Head of caudate nucleus (tissue), 42 donors: Measurements from ENCODE around the gene KRTAP10-6.
"Not testable (repeated sequence)": the region's sequence is repeated elsewhere in the genome, so short reads cannot be mapped to it uniquely, and the experiment has no call there.

ENCODE experiments used
- DNase-seq, 42 donors: peaks; one replicate each; pipeline versions ENCODE4 v3.0.0 to v3.0.0-alpha.2; 2020 to 2021; ENCODE audit warnings: mixed read lengths in 7 of 42
- intact Hi-C: fragments of 100-400 bp; cut with DNase I; formaldehyde crosslinking; loops from one replicate; pipeline ENCODE4 v1.15.0; 2022

Gene KRTAP10-6

GRCh38 chr21:44583089-44583799, 9.1 kb downstream of the KRTAP10-6 start:
- intact Hi-C loops, result no loop called here
- no peak for DNase-seq

DNA sequence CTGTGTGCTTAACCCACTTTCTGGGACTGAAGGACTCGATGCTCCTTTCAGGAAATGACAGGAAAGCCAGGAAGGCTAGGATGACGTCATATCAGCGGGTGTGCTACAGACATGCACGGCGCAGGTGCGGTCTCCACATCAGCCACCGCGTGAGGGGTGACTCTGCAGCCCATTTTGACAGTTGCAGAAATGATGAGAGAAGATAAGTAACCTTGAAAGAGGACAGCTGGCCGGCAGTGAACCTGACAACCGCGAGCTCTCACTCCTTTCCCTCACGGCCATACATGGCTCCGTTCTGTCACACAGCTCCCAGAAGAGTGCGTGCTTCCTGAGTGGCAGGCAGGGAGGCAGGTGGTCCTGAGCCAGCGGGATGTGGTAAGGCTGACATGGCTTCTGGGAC, 10.2 kb downstream of the KRTAP10-6 start:
- no peak for DNase-seq
- intact Hi-C loops, result no loop called here

- intact Hi-C loops, result no loop called here
- DNase-seq, result no peak
These were observed 11.1 kb downstream of the KRTAP10-6 start for GRCh38 chr21:44581158-44581557.

- DNase-seq, result peak in 9 of 42 donors; percentile 16 to 62 (median 40)
- intact Hi-C loops, result not testable (repeated sequence)
These were observed 12.0 kb downstream of the KRTAP10-6 start, which contains the start of gene KRTAP10-5 for GRCh38 chr21:44580231-44580821. Gene KRTAP10-5, minus strand, starts transcription at chr21:44580604. Its CDS starts 26 bp downstream, at chr21:44580578.

DNA sequence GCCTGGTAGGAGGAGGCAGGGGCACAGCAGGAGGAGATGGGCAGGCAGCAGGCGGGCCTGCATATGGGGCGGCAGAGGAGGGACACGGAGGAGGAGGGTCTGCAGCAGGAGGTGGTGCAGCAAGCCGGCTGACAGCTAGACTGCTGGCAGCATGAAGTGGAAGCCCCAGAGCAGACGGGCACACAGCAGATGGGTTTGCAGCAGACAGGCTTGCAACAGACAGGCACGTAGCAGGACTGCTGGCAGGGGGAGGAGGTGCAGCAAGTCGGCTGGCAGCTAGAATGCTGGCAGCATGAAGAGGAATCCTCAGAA, 12.5 kb downstream of the KRTAP10-6 start:
- peak in 3 of 42 donors; percentile 16 to 31 (median 23) for DNase-seq
- intact Hi-C loops, result no loop called here

DNA sequence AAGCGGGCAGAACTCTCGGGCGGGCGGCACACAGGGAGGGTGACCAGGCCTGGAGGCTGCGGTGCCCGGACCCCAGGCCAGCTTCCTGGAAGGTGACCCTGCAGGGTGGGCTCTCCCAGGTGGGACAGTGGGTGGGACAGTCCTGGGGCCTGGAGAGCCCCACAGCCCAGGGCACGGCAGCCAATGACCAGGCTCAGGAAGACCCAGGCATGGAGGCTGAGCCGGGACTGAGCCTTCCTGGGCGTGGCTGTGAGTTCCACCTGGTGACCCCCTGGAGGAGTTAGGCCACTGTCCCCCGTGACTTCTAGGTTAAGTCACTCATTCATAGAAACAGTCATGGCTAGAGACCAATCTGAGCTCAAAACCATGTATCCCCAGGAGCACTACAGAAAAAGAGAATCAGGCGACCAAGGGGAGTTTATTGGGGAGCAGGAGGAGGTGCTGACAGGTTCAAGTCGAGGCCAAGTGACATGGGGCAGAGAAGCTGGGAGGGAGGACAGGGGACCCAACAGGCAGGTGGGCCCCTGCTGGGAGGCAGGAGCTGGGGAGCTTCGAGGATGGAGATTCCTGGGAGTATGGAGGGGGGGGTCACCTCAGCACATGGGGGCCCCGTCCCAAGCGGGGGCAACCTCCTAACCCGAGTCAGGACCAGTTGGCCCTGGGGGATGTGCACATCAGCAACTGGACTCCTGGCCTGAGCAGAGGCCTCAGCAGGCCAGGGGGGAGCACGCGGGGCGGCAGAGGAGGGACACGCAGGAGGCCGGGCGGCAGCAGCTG, 13.1 kb downstream of the KRTAP10-6 start:
- DNase-seq, result peak in 2 of 42 donors; percentile 28 to 30
- intact Hi-C loops, result no loop called here

GRCh38 chr21:44578371-44579055, 13.8 kb downstream of the KRTAP10-6 start:
- intact Hi-C loops, result no loop called here

GRCh38 chr21:44576025-44576420, 16.3 kb downstream of the KRTAP10-6 start:
- intact Hi-C loops, result no loop called here
- peak in 3 of 42 donors; percentile 16 to 27 (median 20) for DNase-seq

More at GRCh38 chr21:44578371-44579055, 13.8 kb downstream of the KRTAP10-6 start:
- peak in 2 of 42 donors; percentile 26 to 28 for DNase-seq

GRCh38 chr21:44575307-44576024, 16.8 kb downstream of the KRTAP10-6 start:
- peak in 1 of 42 donors; percentile 22 for DNase-seq
- intact Hi-C loops, result no loop called here

DNA sequence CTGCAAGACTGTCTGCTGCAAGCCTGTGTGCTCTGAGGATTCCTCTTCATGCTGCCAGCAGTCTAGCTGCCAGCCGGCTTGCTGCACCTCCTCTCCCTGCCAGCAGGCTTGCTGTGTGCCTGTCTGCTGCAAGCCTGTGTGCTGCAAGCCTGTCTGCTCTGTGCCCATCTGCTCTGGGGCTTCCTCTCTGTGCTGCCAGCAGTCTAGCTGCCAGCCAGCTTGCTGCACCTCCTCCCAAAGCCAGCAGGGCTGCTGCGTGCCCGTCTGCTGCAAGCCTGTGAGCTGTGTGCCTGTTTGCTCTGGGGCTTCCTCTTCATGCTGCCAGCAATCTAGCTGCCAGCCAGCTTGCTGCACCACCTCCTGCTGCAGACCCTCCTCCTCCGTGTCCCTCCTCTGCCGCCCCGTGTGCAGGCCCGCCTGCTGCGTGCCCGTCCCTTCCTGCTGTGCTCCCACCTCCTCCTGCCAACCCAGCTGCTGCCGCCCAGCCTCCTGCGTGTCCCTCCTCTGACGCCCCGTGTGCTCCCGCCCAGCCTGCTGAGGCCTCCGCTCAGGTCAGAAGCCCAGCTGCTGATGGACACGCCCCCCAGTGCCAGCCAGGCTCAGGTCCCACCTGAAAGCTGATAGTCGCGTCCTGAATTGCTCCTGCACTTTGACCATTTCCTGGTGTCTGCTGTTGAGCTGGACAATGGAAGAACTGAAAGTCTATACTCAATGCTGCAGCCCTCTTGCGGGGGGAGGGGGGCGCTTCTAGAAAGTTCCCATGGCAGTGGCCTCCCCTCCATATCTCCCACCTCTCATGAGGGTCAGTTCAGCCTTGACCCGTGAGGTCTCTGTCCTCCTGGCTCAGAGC, 17.6 kb downstream of the KRTAP10-6 start:
- peak in 3 of 42 donors; percentile 12 to 28 (median 13) for DNase-seq

DNA sequence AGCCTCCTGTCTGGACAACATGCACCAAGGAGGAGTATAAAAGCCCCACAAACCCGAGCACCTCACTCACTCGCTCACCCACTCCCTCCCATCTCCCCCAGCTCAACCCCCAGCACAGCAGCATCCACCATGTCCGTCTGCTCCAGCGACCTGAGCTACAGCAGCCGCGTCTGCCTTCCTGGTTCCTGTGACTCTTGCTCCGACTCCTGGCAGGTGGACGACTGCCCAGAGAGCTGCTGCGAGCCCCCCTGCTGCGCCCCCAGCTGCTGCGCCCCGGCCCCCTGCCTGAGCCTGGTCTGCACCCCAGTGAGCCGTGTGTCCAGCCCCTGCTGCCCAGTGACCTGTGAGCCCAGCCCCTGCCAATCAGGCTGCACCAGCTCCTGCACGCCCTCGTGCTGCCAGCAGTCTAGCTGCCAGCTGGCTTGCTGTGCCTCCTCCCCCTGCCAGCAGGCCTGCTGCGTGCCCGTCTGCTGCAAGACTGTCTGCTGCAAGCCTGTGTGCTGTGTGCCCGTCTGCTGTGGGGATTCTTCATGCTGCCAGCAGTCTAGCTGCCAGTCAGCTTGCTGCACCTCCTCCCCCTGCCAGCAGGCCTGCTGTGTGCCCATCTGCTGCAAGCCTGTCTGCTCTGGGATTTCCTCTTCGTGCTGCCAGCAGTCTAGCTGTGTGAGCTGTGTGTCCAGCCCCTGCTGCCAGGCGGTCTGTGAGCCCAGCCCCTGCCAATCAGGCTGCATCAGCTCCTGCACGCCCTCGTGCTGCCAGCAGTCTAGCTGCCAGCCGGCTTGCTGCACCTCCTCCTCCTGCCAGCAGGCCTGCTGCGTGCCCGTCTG, 18.5 kb downstream of the KRTAP10-6 start, which contains the start of gene KRTAP10-4:
KRTAP10-4 (plus strand) TSS at position 100 of the 827 bp plus-strand sequence; CDS start at position 130, 30 bp downstream.
- intact Hi-C loops, result not testable (repeated sequence)
- peak in 2 of 42 donors; percentile 17 to 21 for DNase-seq

More for the DNA sequence above, 17.6 kb downstream of the KRTAP10-6 start:
- intact Hi-C loops, result no loop called here

- intact Hi-C loops, result no loop called here
- DNase-seq, result peak in 3 of 42 donors; percentile 20 to 34 (median 27)
These were observed 19.2 kb downstream of the KRTAP10-6 start for GRCh38 chr21:44572959-44573583.

DNA sequence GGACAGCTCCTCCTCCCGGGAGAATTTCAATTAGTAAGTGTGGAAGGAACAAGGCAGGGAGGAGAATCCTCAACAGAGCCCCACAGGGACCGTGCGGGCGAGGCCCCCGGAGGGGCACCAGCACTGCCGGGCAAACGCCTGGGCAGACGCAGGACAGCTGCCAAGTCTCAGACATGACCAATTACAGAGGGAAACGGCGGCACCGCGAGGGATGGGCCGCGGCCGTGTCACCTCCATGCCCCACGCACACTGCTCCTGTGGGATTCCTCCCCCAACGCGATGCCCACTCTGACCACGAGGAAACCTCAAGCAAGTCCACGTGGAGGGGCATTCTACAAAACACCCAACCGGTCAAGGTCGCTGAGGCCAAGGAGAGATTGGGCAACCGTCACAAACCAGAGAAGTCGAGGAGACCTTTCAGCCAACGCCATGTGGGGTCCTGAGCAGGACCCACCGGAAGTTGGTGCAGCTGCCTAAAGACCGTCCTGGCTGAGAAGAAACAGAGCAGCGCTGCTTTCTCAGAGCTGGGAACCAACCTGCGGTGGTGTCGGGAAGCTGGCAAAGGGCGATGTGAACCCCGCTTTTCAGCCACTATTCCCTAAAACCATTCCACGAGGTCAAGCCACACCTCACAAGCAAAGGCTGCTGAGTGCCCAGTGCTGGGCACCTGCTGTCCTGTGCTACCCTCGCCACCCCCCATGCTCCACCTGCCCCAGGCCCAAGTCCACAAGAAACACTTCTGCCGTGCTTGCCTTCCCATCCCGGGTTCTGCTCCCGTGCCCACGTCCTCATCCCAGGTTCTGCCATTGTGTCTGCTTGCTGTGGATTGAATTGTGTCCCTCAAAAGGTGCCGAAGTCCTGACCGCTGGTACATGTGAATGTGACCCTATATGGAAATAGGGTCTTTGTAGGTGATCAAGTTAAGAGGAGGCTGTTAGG, 20.2 kb downstream of the KRTAP10-6 start:
- DNase-seq, result peak in 3 of 42 donors; percentile 19 to 33 (median 30)
- intact Hi-C loops, result no loop called here

GRCh38 chr21:44571296-44571695, 21.0 kb downstream of the KRTAP10-6 start:
- intact Hi-C loops, result no loop called here
- peak in 2 of 42 donors; percentile 13 to 17 for DNase-seq
